Subcutaneous adipose tissue (tissue), 4 donors: ENCODE measurements around the gene RBMS3. TPM values are rescaled to one million over a fixed set of nuclear protein-coding genes. Genes with fewer than 3 reads are reported as not detected.

Experiments used
- total RNA-seq, 4 donors: library from RNA; depleted of rRNA; stranded (reverse); fragments of >200 nt; gene quantifications; one replicate each; pipeline ENCODE4 v1.1.0, GENCODE V29; 2016
- TF ChIP-seq, protein P1 (sequence below): fragments of 450-650 bp; IDR thresholded peaks from one replicate; pipeline ENCODE4 v1.5.1; 2016; ENCODE audit warnings: low read depth, mild to moderate bottlenecking, control low read depth, antibody characterized with exemption, moderate library complexity

The RBMS3 gene
- total RNA-seq, 4 donors from 2014 or later = 98.6 to 171 (median 117) TPM

GRCh38 chr3:29701326-29701983 is 420.6 kb downstream of the RBMS3 start:
- TF ChIP-seq, protein P1, sequence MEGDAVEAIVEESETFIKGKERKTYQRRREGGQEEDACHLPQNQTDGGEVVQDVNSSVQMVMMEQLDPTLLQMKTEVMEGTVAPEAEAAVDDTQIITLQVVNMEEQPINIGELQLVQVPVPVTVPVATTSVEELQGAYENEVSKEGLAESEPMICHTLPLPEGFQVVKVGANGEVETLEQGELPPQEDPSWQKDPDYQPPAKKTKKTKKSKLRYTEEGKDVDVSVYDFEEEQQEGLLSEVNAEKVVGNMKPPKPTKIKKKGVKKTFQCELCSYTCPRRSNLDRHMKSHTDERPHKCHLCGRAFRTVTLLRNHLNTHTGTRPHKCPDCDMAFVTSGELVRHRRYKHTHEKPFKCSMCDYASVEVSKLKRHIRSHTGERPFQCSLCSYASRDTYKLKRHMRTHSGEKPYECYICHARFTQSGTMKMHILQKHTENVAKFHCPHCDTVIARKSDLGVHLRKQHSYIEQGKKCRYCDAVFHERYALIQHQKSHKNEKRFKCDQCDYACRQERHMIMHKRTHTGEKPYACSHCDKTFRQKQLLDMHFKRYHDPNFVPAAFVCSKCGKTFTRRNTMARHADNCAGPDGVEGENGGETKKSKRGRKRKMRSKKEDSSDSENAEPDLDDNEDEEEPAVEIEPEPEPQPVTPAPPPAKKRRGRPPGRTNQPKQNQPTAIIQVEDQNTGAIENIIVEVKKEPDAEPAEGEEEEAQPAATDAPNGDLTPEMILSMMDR = no peak

- TF ChIP-seq, protein P1 = no peak
Observed at GRCh38 chr3:29705906-29706844, 425.3 kb downstream of the RBMS3 start.

GRCh38 chr3:29708884-29709283 is 428.0 kb downstream of the RBMS3 start:
- TF ChIP-seq, protein P1 = no peak

GRCh38 chr3:29711255-29711771 is 430.4 kb downstream of the RBMS3 start:
- TF ChIP-seq, protein P1 = no peak

GRCh38 chr3:29716213-29716612 is 435.3 kb downstream of the RBMS3 start:
- TF ChIP-seq, protein P1 = no peak

DNA sequence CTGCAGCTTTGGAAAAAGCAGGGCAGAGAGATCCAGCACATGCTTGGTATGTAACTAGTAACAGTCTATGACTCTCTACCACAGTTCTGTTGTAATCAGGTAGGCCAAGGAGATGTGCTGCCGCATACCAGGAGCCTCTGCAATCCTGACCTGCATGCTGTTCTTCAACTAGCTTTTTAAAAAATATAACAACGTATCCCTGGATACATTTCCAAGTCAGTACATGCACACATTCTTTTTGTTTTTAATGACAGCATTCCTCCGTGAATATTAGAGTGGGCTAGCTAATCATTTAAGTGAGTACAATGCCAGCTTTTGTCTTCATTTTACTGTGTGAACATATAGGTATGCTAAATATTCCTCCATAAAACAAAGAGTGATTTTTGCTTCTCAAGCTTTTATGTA is 437.8 kb downstream of the RBMS3 start:
- TF ChIP-seq, protein P1 = no peak

- TF ChIP-seq, protein P1 = no peak
Observed at GRCh38 chr3:29720665-29721064, 439.8 kb downstream of the RBMS3 start.
